HL-60 (cell line): ENCODE measurements around the gene CDC25B.

ENCODE experiments used
- CTCF ChIP-seq: IDR thresholded peaks from one replicate; pipeline ENCODE4 v1.5.1; 2011; ENCODE audit warnings: low read length, control low read depth, inconsistent platforms; ENCODE audit not compliant: insufficient read depth
- POLR2AphosphoS5 ChIP-seq: IDR thresholded peaks from 2 replicates; pipeline ENCODE4 v1.6.1; 2012; ENCODE audit warnings: low read depth
- SPI1 ChIP-seq: IDR thresholded peaks from 2 replicates; pipeline ENCODE4 v1.6.1; 2012; ENCODE audit warnings: low read depth, mild to moderate bottlenecking, borderline replicate concordance
- TF ChIP-seq, protein P1 (sequence below): IDR thresholded peaks from 2 replicates; pipeline ENCODE4 v1.6.1; 2012; ENCODE audit warnings: low read depth; ENCODE audit not compliant: insufficient replicate concordance

DNA sequence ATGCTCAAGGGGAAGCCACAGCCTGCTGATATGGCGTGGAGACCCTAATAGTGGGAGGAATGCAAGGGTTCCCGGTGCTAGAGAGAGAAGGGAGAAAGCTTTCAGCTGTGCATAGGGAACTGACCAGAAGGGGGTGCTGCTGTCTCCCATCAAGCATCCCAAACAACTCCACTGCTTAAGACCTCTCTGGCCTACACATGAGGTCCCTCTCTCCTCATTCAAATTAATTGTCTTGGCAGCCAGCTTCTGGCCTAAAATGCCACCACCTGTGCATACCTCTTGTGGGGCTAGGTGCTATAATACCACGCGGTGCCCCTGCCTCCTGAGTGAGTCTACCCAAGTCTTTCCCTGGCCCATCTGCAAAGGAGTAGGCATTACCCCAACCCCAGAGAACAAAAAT lies 43.0 kb upstream of the CDC25B start:
- TF ChIP-seq SPI1 (no peak), CTCF (peak; percentile 83), POLR2AphosphoS5 (no peak)
- TF ChIP-seq, protein P1, sequence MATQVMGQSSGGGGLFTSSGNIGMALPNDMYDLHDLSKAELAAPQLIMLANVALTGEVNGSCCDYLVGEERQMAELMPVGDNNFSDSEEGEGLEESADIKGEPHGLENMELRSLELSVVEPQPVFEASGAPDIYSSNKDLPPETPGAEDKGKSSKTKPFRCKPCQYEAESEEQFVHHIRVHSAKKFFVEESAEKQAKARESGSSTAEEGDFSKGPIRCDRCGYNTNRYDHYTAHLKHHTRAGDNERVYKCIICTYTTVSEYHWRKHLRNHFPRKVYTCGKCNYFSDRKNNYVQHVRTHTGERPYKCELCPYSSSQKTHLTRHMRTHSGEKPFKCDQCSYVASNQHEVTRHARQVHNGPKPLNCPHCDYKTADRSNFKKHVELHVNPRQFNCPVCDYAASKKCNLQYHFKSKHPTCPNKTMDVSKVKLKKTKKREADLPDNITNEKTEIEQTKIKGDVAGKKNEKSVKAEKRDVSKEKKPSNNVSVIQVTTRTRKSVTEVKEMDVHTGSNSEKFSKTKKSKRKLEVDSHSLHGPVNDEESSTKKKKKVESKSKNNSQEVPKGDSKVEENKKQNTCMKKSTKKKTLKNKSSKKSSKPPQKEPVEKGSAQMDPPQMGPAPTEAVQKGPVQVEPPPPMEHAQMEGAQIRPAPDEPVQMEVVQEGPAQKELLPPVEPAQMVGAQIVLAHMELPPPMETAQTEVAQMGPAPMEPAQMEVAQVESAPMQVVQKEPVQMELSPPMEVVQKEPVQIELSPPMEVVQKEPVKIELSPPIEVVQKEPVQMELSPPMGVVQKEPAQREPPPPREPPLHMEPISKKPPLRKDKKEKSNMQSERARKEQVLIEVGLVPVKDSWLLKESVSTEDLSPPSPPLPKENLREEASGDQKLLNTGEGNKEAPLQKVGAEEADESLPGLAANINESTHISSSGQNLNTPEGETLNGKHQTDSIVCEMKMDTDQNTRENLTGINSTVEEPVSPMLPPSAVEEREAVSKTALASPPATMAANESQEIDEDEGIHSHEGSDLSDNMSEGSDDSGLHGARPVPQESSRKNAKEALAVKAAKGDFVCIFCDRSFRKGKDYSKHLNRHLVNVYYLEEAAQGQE, result no peak
